Measurements from ENCODE around the gene ALKBH8.
A peak's percentile ranks its signal among the peaks of the same experiment; 100 is the strongest.
"Not testable (repeated sequence)": the region's sequence is repeated elsewhere in the genome, so short reads cannot be mapped to it uniquely, and the experiment has no call there.

ALKBH8 gene

GRCh38 chr11:107504981-107505380 is 60.6 kb downstream of the ALKBH8 start:
- no peak for DNase-seq (ENCODE audit: low spot score)

GRCh38 chr11:107501713-107502112 is 63.8 kb downstream of the ALKBH8 start:
- DNase-seq (ENCODE audit: low spot score): no peak

GRCh38 chr11:107497371-107497770 is 68.2 kb downstream of the ALKBH8 start:
- not testable (repeated sequence) for DNase-seq (ENCODE audit: low spot score)

DNA sequence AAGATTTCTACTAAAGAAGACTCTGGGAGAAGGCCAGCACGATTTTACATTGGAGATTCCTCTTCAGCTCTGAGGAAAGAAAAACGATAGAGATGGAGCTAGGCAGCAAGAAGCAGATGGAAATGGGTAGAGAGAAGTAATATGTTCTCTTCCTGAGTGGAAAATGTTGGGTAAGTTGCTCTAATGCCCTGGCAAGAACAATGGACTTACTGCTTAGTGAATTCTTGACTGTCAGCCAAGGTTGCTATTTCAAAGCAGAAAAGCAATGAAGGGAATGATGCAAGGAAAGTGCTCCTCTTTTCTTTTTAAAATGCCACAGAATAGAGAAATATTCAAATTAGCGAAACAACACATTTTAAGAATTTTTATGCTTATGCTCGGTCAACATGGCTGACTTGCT is 69.5 kb downstream of the ALKBH8 start:
- DNase-seq (ENCODE audit: low spot score): no peak

DNA sequence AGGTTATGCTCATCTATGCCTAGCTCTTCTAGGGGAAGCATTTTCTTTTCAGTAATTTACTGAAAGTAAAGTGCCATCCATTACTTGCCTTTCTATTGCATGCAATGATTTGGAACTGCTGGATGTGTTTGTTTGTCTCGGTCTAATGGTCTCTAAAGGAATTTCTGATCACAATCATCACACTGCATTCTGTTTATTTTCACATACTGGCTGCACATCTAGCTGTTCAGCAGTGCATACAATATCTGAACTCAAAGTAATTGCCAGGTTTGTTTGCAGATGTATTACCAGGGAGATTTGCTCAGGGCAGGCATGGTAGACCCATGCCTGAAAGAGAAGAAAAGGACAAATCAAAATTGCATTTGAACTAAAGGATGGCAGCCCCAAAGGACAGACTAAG is 71.5 kb downstream of the ALKBH8 start:
- no peak for DNase-seq (ENCODE audit: low spot score)

DNA sequence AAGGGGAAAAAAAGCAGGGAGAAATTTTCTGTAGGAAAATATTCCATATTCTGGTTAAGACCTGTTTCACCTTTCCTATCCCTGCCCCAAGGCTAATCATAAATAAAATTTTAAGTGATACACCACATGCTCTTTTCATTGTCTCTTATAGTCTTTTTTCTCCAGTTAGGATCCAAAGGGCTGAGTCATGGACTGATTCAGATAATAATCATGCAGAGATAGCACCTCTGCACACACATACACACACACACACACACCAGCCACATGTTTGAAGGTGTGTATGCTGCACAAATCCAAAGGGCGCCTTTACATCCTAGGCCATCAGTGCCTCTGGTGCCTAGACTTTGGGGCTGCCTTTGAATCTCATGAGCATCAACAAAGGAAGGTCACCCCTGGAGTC is 72.4 kb downstream of the ALKBH8 start:
- no peak for DNase-seq (ENCODE audit: low spot score)

GRCh38 chr11:107490836-107491235 is 74.7 kb downstream of the ALKBH8 start:
- no peak for DNase-seq (ENCODE audit: low spot score)

GRCh38 chr11:107482234-107482633 is 83.3 kb downstream of the ALKBH8 start:
- DNase-seq (ENCODE audit: low spot score): no peak

GRCh38 chr11:107478922-107479321 is 86.6 kb downstream of the ALKBH8 start:
- no peak for DNase-seq (ENCODE audit: low spot score)

DNA sequence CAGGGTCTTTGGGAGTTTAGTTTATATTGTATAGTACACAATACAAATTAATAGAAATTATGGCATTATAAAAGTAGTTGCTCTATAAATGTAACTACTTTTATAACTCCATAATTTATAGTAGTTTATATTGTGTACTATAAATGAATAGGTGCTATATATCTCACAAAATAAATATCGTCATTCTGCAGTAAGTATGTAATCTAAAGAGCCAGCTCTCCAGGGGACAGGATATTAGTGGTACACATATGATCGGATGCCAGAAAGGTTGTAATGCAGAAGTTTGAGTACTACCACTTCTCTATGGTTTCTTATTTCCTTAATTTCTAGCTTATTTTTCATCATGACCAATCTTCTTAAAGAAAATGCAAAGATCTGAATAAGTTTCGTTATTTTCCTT is 87.7 kb downstream of the ALKBH8 start:
- no peak for DNase-seq (ENCODE audit: low spot score)

DNA sequence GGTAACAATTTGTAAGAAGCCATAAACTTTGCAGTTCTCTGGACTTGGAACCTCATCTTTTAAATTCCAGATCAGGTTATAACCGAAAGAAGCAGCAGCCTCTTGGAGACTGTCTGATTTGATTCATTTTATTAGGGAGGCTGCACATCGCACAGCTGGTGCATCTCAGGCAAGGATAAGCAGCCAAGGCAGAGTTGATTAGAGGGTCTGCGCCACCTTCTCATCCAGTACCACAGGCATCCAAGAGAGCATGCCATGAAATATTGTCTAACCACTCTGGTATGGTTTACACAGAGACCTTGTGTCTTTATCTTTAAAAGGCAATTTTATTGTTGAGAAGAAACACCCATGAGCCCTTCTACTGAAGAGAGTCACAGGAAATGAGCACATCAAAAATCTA is 91.7 kb downstream of the ALKBH8 start:
- no peak for DNase-seq (ENCODE audit: low spot score)

DNA sequence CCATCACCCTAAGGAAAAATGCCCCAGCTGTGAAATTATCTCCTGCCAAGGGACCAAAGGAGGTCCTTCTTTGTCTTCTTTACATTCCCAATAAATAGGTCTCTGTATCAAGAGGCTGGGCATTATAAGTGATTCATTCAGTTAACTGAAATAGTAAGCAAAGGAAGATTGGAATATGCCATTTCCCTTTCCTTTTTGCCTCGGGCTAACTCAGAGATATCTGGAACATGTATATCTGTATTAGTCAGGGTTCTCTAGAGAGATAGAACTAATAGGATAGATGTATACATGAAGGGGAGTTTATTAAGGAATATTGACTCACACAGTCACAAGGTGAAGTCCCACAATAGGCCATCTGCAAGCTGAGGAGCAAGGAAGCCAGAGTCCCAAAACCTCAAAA is 92.6 kb downstream of the ALKBH8 start:
- DNase-seq (ENCODE audit: low spot score): no peak

GRCh38 chr11:107468596-107468995 is 96.9 kb downstream of the ALKBH8 start:
- no peak for DNase-seq (ENCODE audit: low spot score)

GRCh38 chr11:107467696-107468095 is 97.8 kb downstream of the ALKBH8 start:
- no peak for DNase-seq (ENCODE audit: low spot score)

DNA sequence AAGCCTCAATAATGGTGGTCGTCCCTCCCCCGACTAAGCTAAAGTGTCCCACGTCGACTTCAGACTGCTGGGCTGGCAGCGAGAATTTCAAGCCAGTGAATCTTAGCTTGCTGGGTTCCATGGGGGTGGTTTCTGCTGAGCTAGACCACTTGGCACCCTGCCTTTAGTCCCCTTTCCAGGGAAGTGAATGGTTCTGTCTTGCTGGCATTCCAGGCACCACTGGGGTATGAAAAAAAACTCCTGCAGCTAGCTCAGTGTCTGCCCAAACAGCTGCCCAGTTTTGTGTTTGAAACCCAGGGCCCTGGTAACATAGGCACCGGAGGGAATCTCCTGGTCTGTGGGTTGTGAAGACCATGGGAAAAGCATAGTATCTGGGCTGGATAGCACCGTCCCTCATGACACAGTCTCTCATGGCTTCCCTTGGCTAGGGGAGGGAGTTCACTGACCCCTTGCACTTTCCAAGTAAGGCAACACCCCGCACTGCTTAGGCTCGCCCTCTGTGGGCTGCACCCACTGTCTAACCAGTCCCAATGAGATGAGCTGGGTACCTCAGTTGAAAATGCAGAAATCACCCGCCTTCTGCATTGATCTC is 99.2 kb downstream of the ALKBH8 start:
- DNase-seq (ENCODE audit: low spot score): not testable (repeated sequence)

DNA sequence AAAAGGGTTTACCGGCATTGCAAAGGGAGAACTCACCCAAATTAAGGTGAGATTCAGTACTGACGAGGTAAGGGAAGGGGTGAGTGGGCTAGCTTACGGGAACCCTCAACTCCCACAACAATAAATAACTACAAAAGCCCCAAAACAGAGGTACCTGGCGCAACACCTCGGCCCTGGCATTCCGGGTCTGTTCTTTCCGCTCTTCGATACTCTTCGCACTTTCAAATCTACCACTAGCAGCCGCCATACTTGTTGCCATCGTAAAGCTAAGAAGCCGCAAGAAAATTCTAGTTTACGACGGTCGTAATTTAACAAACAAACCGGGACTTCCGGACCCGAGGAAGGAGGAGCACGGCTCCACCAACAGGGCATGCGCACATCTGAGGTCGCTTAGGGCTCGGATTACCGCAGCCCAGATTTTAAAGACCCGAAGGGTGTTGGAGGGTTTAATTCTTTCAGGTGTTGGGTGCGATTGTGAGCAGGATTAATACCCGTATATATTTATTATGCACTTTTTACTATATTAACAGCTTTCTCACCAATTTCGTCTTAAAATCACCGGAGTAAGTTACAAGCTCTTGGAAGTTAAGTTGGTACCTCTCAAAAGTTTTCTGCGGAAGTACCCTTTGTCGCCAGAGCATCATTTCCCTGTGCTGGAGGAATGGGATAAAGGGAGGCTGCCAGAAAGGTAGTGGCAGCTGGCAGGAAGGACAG is 107.8 kb downstream of the ALKBH8 start, which contains the start of gene CWF19L2:
Gene CWF19L2 (minus strand): TSS at position 268 of the 714 bp plus-strand sequence. CDS start 9 bp downstream, at position 259.
- DNase-seq (ENCODE audit: low spot score): peak; percentile 77

DNA sequence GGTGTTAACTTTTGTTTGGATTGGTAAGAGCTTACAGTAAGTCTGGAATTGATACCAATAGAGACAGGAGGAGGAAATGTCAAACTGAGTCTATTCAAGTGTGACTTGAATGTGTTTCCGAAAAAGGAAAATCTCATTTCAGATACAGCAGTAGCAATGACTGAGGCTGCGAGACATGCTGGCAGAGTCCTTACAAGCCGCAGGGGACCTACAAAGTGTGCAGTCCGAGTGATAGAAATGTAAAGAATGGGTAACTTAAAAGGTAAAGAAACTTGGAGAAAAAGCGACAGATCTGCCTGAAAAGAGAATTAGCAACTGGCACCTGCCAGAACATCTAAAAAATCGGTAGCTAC is 108.4 kb downstream of the ALKBH8 start:
- peak; percentile 3 for DNase-seq (ENCODE audit: low spot score)

- DNase-seq (ENCODE audit: low spot score): no peak
Observed at GRCh38 chr11:107453594-107454286, 111.8 kb downstream of the ALKBH8 start.

All from hepatic stellate cell (primary cell).